K562 (cell line): ENCODE results near the gene ATXN7L1. TPM values are rescaled to one million over a fixed set of nuclear protein-coding genes. Genes with fewer than 3 reads are reported as not detected.

Source experiments
- ATAC-seq: fragments of 200-7000 bp; cut with Tn5 transposase; 3 replicates; pipeline ENCODE4 v1.9.1; 2020; ENCODE audit warnings: moderate library complexity
- BruUV-seq: library from RNA; stranded (reverse); fragments of 400-500 nt; replicated peaks from 2 replicates; lab custom pipeline; 2021; lab: Mats Ljungman, UMichigan
- CTCF ChIA-PET: fragments of 300-600 bp; formaldehyde crosslinking; extraction: SDS; loops from one replicate; lab custom pipeline; 2021; ENCODE audit warnings: low intra/inter-chr PET ratio; lab: Yijun Ruan, JAX
- POLR2A ChIA-PET: fragments of 300-600, 350-650 bp; sonication (Branson Sonifier 250); formaldehyde crosslinking; extraction: SDS; loops from one replicate; lab custom pipeline; 2021; ENCODE audit warnings: antibody characterized with exemption, inconsistent platforms; lab: Yijun Ruan, JAX
- DNase-seq, 4 experiments: peaks; one replicate each; pipeline versions ENCODE4 v3.0.0 to v3.0.0-alpha.2; 2011 to 2018; ENCODE audit warnings: low spot score in 3 of 4, mixed read lengths in 3 of 4; ENCODE audit errors: extremely low read depth in 1 of 4
- FAIRE-seq: peaks from 2 replicates; lab custom pipeline; 2011; peaks lifted over from hg19 to GRCh38; lab: Jason Lieb, UNC
- H2AFZ ChIP-seq: 2 replicates; pipeline ENCODE4 v1.6.0; 2011; ENCODE audit warnings: low read depth, low read length, control low read depth, inconsistent platforms
- H3K27ac ChIP-seq: fragments of 200-600 bp; 3 replicates; pipeline ENCODE4 v1.8.0; 2011; ENCODE audit warnings: low read depth, mild to moderate bottlenecking, control low read depth, inconsistent platforms, low read length, moderate library complexity, mixed read lengths; ENCODE audit errors: extremely low read depth
- H3K27me3 ChIP-seq, 2 experiments: fragments of 300-600 bp in 1 of 2; 2 replicates in 1 of 2; 3 replicates in 1 of 2; pipeline versions ENCODE4 v1.6.0 to v1.8.0; 2011; ENCODE audit warnings: inconsistent platforms in 2 of 2, low read length in 2 of 2, mild to moderate bottlenecking in 1 of 2, mixed read lengths in 1 of 2, moderate library complexity in 1 of 2; ENCODE audit not compliant: control insufficient read depth in 2 of 2, insufficient read depth in 2 of 2
- H3K36me3 ChIP-seq: fragments of 300-600 bp; 3 replicates; pipeline ENCODE4 v1.8.0; 2011; ENCODE audit warnings: mild to moderate bottlenecking, low read length, inconsistent platforms; ENCODE audit not compliant: control insufficient read depth, insufficient read depth
- H3K4me1 ChIP-seq, 2 experiments: fragments of 200-600 bp in 1 of 2; replicated peaks in 1 of 2; 2 replicates in 1 of 2; 3 replicates in 1 of 2; pipeline versions ENCODE4 v1.5.1 to v1.8.0; 2011; ENCODE audit warnings: inconsistent platforms in 2 of 2, low read length in 2 of 2, mild to moderate bottlenecking in 1 of 2, mixed read lengths in 1 of 2, moderate library complexity in 1 of 2; ENCODE audit not compliant: control insufficient read depth in 2 of 2, insufficient read depth in 2 of 2
- H3K4me2 ChIP-seq: 2 replicates; pipeline ENCODE4 v1.6.1; 2011; ENCODE audit warnings: low read length, control low read depth, inconsistent platforms, mixed read lengths; ENCODE audit not compliant: insufficient read depth
- H3K4me3 ChIP-seq: fragments of 200-600 bp; sonication (generic), shearing (Covaris generic); 2 replicates; pipeline ENCODE4 v1.5.1; 2016; ENCODE audit warnings: control low read depth, inconsistent platforms
- H3K79me2 ChIP-seq: fragments of 200-600 bp; 3 replicates; pipeline ENCODE4 v1.8.0; 2011; ENCODE audit warnings: low read length, inconsistent platforms; ENCODE audit not compliant: control insufficient read depth, insufficient read depth
- H3K9ac ChIP-seq, 2 experiments: 2 replicates each; pipeline versions ENCODE4 v1.6.0 to v1.6.1; 2011; ENCODE audit warnings: low read depth in 2 of 2, low read length in 2 of 2, control low read depth in 1 of 2, inconsistent platforms in 1 of 2, mild to moderate bottlenecking in 1 of 2, mixed read lengths in 1 of 2; ENCODE audit not compliant: insufficient read depth in 1 of 2
- H3K9me1 ChIP-seq: one replicate; pipeline ENCODE4 v1.6.0; 2011; ENCODE audit warnings: inconsistent platforms, mild to moderate bottlenecking, low read length, moderate library complexity; ENCODE audit not compliant: control insufficient read depth, insufficient read depth
- H3K9me3 ChIP-seq: replicated peaks from 2 replicates; pipeline ENCODE4 v1.5.1; 2011; ENCODE audit warnings: low read depth, low read length, inconsistent platforms; ENCODE audit not compliant: control insufficient read depth, insufficient read depth
- H4K20me1 ChIP-seq: replicated peaks from 2 replicates; pipeline ENCODE4 v1.6.1; 2011; ENCODE audit warnings: low read length, inconsistent platforms, mixed read lengths; ENCODE audit not compliant: control insufficient read depth, insufficient read depth
- ELK3 ChIP-seq: fragments of 450-650 bp; formaldehyde crosslinking; IDR thresholded peaks from 2 replicates; pipeline ENCODE4 v1.4.0; 2020; ENCODE audit warnings: mild to moderate bottlenecking
- FOXP1 ChIP-seq: sonication (generic); formaldehyde crosslinking; IDR thresholded peaks from 2 replicates; pipeline ENCODE4 v1.8.0; 2022; ENCODE audit warnings: mild to moderate bottlenecking, missing genetic modification reagents
- GTF2A2 ChIP-seq: IDR thresholded peaks from 2 replicates; pipeline ENCODE4 v1.6.1; 2016; ENCODE audit warnings: mild to moderate bottlenecking, missing genetic modification characterization, missing compliant biosample characterization
- ILF3 ChIP-seq: fragments of 450-650 bp; IDR thresholded peaks from 2 replicates; pipeline ENCODE4 v1.6.1; 2018; ENCODE audit warnings: antibody characterized with exemption, mild to moderate bottlenecking, moderate library complexity, borderline replicate concordance
- MCM7 ChIP-seq, 2 experiments: fragments of 450-650 bp; IDR thresholded peaks; 2 replicates each; pipeline ENCODE4 v1.6.1; 2016 to 2018
- NFE2 ChIP-seq: IDR thresholded peaks from 2 replicates; pipeline ENCODE4 v1.6.1; 2014; ENCODE audit warnings: antibody characterized with exemption, low read depth
- NONO ChIP-seq, 2 experiments: fragments of 200-400 bp in 1 of 2; fragments of 450-650 bp in 1 of 2; formaldehyde crosslinking in 1 of 2; IDR thresholded peaks; 2 replicates each; pipeline ENCODE4 v1.6.1; 2017; ENCODE audit warnings: low read depth in 2 of 2, mild to moderate bottlenecking in 2 of 2, moderate library complexity in 2 of 2, low read length in 1 of 2
- PATZ1 ChIP-seq: fragments of 250-450 bp; sonication (Bioruptor Pico); IDR thresholded peaks from 2 replicates; pipeline ENCODE4 v1.5.0; 2020; ENCODE audit warnings: mild to moderate bottlenecking, borderline replicate concordance
- PURB ChIP-seq: sonication (generic); formaldehyde crosslinking; IDR thresholded peaks from 2 replicates; pipeline ENCODE4 v1.9.0; 2021; ENCODE audit warnings: low read depth, mild to moderate bottlenecking, missing genetic modification reagents
- RBM15 ChIP-seq: fragments of 200-400 bp; formaldehyde crosslinking; IDR thresholded peaks from 2 replicates; pipeline ENCODE4 v1.6.1; 2018; ENCODE audit warnings: mild to moderate bottlenecking, low read length, moderate library complexity; ENCODE audit not compliant: insufficient read depth
- SAFB ChIP-seq: fragments of 200-400 bp; formaldehyde crosslinking; IDR thresholded peaks from 2 replicates; pipeline ENCODE4 v1.6.1; 2017; ENCODE audit warnings: low read depth, low read length, borderline replicate concordance
- SPI1 ChIP-seq: IDR thresholded peaks from 2 replicates; pipeline ENCODE4 v1.6.1; 2011; ENCODE audit warnings: low read depth, low read length, control low read depth, borderline replicate concordance
- TEAD1 ChIP-seq, 2 experiments: fragments of 450-650 bp in 1 of 2; sonication (generic) in 1 of 2; formaldehyde crosslinking; IDR thresholded peaks; 2 replicates each; pipeline versions ENCODE4 v1.4.0 to v1.8.0; 2020 to 2022; ENCODE audit warnings: mild to moderate bottlenecking in 2 of 2, missing genetic modification reagents in 1 of 2
- ZNF134 ChIP-seq: fragments of 250-450 bp; sonication (Bioruptor Pico); conservative IDR thresholded peaks from 2 replicates; pipeline ENCODE4 v1.4.0; 2020
- ZNF174 ChIP-seq: fragments of 250-450 bp; sonication (Bioruptor Pico); IDR thresholded peaks from 2 replicates; pipeline ENCODE4 v1.4.0; 2020; ENCODE audit warnings: mild to moderate bottlenecking
- ZNF197 ChIP-seq: fragments of 200-800 bp; sonication (Bioruptor generic); IDR thresholded peaks from 2 replicates; pipeline ENCODE4 v1.6.1; 2016; ENCODE audit warnings: low read depth, missing genetic modification characterization, missing compliant biosample characterization
- ZNF277 ChIP-seq: fragments of 250-450 bp; sonication (Bioruptor Pico); IDR thresholded peaks from 2 replicates; pipeline ENCODE4 v1.8.0; 2022; ENCODE audit warnings: inconsistent platforms, mild to moderate bottlenecking, moderate library complexity, borderline replicate concordance
- WGBS: fragments of 100-300 bp; shearing (Covaris generic); methylation state at CpG from one replicate; pipeline ENCODE4 v1.1.6; 2016; ENCODE audit warnings: low coverage, mixed read lengths; ENCODE audit not compliant: insufficient coverage; ENCODE audit errors: missing lambda C conversion rate; 5-methylcytosine and 5-hydroxymethylcytosine counted together
- in situ Hi-C: fragments of 300-500 bp; cut with MboI; formaldehyde crosslinking; loops from 4 replicates; pipeline ENCODE4 v1.15.0; 2018; ENCODE audit warnings: inconsistent platforms, mixed read lengths
- intact Hi-C: fragments of 100-400 bp; cut with micrococcal nuclease; formaldehyde crosslinking; loops from 2 replicates; pipeline ENCODE4 v1.14.2; 2022
- polyA plus RNA-seq, 8 experiments: library from polyadenylated mRNA; depleted of rRNA in 4 of 8; stranded (reverse) in 5 of 8; unstranded in 3 of 8; fragments of >200 nt; fragmentation: Nextera tagmentation in 2 of 8; fragmentation: Illumina TruSeq in 1 of 8; extraction: Ambion mirVana in 2 of 8; extraction: Trizol in 1 of 8; gene quantifications; 2 replicates each; pipeline versions ENCODE4 v1.2.1 to v1.2.3, GENCODE V29; 2011 to 2014; ENCODE audit warnings: inconsistent platforms in 1 of 8, missing spikeins in 1 of 8
- total RNA-seq, 7 experiments: library from RNA; depleted of rRNA in 6 of 7; stranded (reverse); fragments of >200 nt in 6 of 7; fragmentation: Illumina TruSeq in 2 of 7; extraction: Trizol in 2 of 7; gene quantifications; 2 replicates each; pipeline versions ENCODE4 v1.2.1 to v1.2.3, GENCODE V29; 2011 to 2021; ENCODE audit warnings: low replicate concordance in 1 of 7

Gene ATXN7L1
- total and polyA plus RNA-seq, 9 of the 15 experiments (the other 6 are each of a cell fraction or from before 2014, with no cell fraction given) = 6.6 to 13.7 (median 10.7) TPM

- H3K4me3 ChIP-seq = no peak overlapping the region
- H3K4me1 ChIP-seq = no peaks in the 10 kb centered on the region
- TF ChIP-seq NONO (IDR thresholded peaks at IDR 0.05; ENCODE audit: low read depth in 2 of 2, low read length in 1 of 2) (no peak), PURB (no peak), ZNF174 (no peak), NFE2 (no peak), GTF2A2 (no peak), PATZ1 (CRISPR knock-in tag) (no peak), RBM15 (no peak), ZNF134 (no peak), ZNF197 (CRISPR knock-in tag) (no peak), TEAD1 (CRISPR knock-in tag; IDR thresholded peaks at IDR 0.05) (no peak), ILF3 (no peak), SAFB (no peak), FOXP1 (CRISPR knock-in tag) (no peak), ELK3 (CRISPR knock-in tag) (no peak), MCM7 (IDR thresholded peaks at IDR 0.05) (no peak), ZNF277 (CRISPR knock-in tag) (no peak), SPI1 (no peak)
- peaks cover 15 to 29% of the 10 kb centered on the region in 2 experiments; a peak in 4 of 5 replicates for H3K27me3 ChIP-seq
- CTCF ChIA-PET = no interaction called here
- BruUV-seq = no TSS peak
- no peaks in the 10 kb centered on the region for H3K79me2 ChIP-seq
- DNase-seq (no peak), ATAC-seq (no peak), FAIRE-seq (no peak)
- POLR2A ChIA-PET = interaction anchor here (0.5 to 3.2 kb wide), 3 partner anchors 18 to 225 kb away, joined by 3 to 10 read pairs (median 3); no protein-coding TSS in a partner anchor
- no peaks in the 10 kb centered on the region for H3K9me3 ChIP-seq
- in situ Hi-C loops = no loop called here
- WGBS = 31% methylated on average over 9 of the region's 9 CpGs
- no peak overlapping the region for H3K9ac ChIP-seq
- no peaks in the 10 kb centered on the region for H3K9me1 ChIP-seq
- no peak overlapping the region for H3K27ac ChIP-seq
- peaks cover 13% of the 10 kb centered on the region for H4K20me1 ChIP-seq
- no peak overlapping the region for H3K4me2 ChIP-seq
- no peak overlapping the region for H2AFZ ChIP-seq
- H3K36me3 ChIP-seq = no peaks in the 10 kb centered on the region
- intact Hi-C loops = loop anchor here (5.0 kb wide), 1 partner anchor 108 kb away; the partner anchor contains the start of gene ATXN7L1
Observed at GRCh38 chr7:105768898-105769507, 107.4 kb downstream of the ATXN7L1 start.
